ENCODE results near the gene XPNPEP2. TPM values are rescaled to one million over a fixed set of nuclear protein-coding genes. Genes with fewer than 3 reads are reported as not detected.

XPNPEP2 gene, protein sequence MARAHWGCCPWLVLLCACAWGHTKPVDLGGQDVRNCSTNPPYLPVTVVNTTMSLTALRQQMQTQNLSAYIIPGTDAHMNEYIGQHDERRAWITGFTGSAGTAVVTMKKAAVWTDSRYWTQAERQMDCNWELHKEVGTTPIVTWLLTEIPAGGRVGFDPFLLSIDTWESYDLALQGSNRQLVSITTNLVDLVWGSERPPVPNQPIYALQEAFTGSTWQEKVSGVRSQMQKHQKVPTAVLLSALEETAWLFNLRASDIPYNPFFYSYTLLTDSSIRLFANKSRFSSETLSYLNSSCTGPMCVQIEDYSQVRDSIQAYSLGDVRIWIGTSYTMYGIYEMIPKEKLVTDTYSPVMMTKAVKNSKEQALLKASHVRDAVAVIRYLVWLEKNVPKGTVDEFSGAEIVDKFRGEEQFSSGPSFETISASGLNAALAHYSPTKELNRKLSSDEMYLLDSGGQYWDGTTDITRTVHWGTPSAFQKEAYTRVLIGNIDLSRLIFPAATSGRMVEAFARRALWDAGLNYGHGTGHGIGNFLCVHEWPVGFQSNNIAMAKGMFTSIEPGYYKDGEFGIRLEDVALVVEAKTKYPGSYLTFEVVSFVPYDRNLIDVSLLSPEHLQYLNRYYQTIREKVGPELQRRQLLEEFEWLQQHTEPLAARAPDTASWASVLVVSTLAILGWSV
- polyA plus RNA-seq (2013, experiment 1 of 2), result 0.59 TPM
- 0.37 TPM for polyA plus RNA-seq (2013, experiment 2 of 2)

DNA sequence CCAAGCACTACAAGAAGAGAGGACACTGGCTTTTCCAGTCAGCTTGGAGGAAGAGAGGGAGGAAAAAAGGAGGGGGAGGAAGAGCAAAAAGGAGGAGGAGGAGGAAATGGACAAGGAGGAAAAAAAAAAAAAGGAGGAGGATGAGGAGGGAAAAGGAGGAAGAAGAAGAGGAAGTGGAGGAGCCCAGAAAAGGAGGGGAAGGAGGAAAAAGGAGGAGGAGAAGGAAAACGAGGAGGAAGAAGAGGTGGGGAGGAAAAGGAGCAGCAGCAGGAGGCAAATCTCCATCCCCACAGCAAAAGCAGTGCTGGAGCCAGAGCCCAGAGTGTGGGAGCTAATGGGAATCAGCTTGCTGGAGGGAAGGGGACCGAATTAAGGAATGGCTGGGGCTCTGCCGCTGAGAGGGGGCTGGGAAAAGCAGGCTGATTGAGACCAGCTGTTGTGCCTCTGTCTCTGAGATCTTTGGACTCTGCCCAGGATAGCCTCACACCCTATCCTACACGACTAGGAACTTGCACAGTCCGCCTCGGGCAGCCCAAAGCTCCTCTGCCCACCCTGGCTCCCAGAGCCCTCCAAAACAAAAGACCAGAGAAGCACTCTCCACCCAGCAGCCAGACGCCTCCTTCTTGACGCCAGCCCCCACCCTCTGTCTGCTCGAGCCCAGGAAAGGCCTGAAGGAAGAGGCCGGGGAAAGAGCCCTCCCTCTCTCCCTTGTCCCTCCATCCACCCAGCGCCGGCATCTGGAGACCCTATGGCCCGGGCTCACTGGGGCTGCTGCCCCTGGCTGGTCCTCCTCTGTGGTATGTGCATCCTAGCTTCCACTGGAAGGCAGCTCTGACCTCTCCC lies at the start of gene XPNPEP2:
TSS of gene XPNPEP2 (plus strand) at position 514 of the 843 bp plus-strand sequence. CDS start at position 749, 235 bp downstream.
- 18% methylated on average over 5 of the region's 13 CpGs for WGBS

DNA sequence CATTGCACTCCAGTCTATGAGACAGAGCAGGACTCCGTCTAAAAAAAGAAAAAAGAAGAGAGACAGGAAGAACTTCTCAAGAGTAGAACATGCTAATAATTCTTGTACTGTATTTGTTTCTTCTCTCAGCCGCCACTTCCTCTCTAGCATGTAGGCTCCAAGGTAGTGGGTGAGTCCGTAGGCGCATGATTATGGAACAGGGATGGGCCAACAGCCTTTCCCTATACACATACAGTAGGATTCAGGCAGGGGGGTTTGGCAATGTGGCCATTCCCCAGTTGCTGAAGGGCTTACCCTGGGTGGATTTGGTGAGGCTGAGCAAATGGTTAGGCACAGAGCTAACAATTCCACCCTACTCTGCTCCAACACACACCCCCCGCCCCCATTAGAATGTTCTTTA lies 49.0 kb upstream of the XPNPEP2 start:
- no peak overlapping the region for H3K4ac ChIP-seq (ENCODE audit: low read depth in 1 of 2, low read length in 2 of 2)
- H2BK5ac ChIP-seq (ENCODE audit: low read depth, low read length, poor library complexity, severe bottlenecking), result no peak overlapping the region
- DNase-seq, result no peak
- peak overlapping the region; percentile 28 for H2BK15ac ChIP-seq (ENCODE audit: low read depth, poor library complexity, severe bottlenecking)
- H2AK5ac ChIP-seq (ENCODE audit: low read length, severe bottlenecking), result no peak overlapping the region
- WGBS, result no CpG with 5 or more reads among the region's 5 CpGs
- no peak overlapping the region for H2AFZ ChIP-seq (ENCODE audit: low read depth, low read length)
- no peak overlapping the region for H4K8ac ChIP-seq (ENCODE audit: low read length)
- H3K27ac ChIP-seq (ENCODE audit: low read length, poor library complexity, severe bottlenecking), result no peak overlapping the region
- H3K23ac ChIP-seq (ENCODE audit: low read length in 2 of 2), result no peak overlapping the region
- H3K79me1 ChIP-seq (replicated peaks; ENCODE audit: low read length, poor library complexity, severe bottlenecking), result no peaks in the 10 kb centered on the region
- no peak overlapping the region for H3K9ac ChIP-seq (ENCODE audit: low read length)
- H4K91ac ChIP-seq (ENCODE audit: low read length), result no peak overlapping the region
- H2BK120ac ChIP-seq (ENCODE audit: low read depth, low read length), result no peak overlapping the region
- H3K4me1 ChIP-seq (ENCODE audit: control insufficient read depth, insufficient read depth, low read depth, low read length), result no peaks in the 10 kb centered on the region
- no peak overlapping the region for H3K18ac ChIP-seq (ENCODE audit: low read depth in 1 of 2, low read length in 2 of 2)
- no peaks in the 10 kb centered on the region for H3K9me3 ChIP-seq (ENCODE audit: control insufficient read depth, low read length)
- no peak overlapping the region for H3K4me3 ChIP-seq (ENCODE audit: insufficient read depth in 1 of 2, low read depth in 1 of 2, low read length in 2 of 2)
- no peak overlapping the region for H3K4me2 ChIP-seq (ENCODE audit: low read length, poor library complexity, severe bottlenecking)
- H3K36me3 ChIP-seq (ENCODE audit: control insufficient read depth in 1 of 2, insufficient read depth in 2 of 2, low read depth in 1 of 2, low read length in 2 of 2), result no peaks in the 10 kb centered on the region
- H3K27me3 ChIP-seq (ENCODE audit: control insufficient read depth in 1 of 2, insufficient read depth in 1 of 2, low read length in 2 of 2), result peaks cover 0 to 47% of the 10 kb centered on the region in 2 experiments
- H3K14ac ChIP-seq (ENCODE audit: low read length in 2 of 2), result peak overlapping the region in 1 of 2 experiments; percentile 71
- H2BK12ac ChIP-seq (ENCODE audit: low read length in 2 of 2), result no peak overlapping the region

More for the DNA sequence above, at the start of gene XPNPEP2:
- H3K23ac ChIP-seq (ENCODE audit: low read length in 2 of 2), result no peak within 1 kb of the TSS
- H2BK12ac ChIP-seq (ENCODE audit: low read length in 2 of 2), result no peak within 1 kb of the TSS
- peak within 1 kb of the TSS; percentile 50 for H4K91ac ChIP-seq (ENCODE audit: low read length)
- no peak within 1 kb of the TSS for H2BK5ac ChIP-seq (ENCODE audit: low read depth, low read length, poor library complexity, severe bottlenecking)
- H3K18ac ChIP-seq (ENCODE audit: low read depth in 1 of 2, low read length in 2 of 2), result peak within 1 kb of the TSS; percentile 21 to 43
- no peak for DNase-seq
- peak within 1 kb of the TSS; percentile 34 for H2BK120ac ChIP-seq (ENCODE audit: low read depth, low read length)
- H3K4ac ChIP-seq (ENCODE audit: low read depth in 1 of 2, low read length in 2 of 2), result peak within 1 kb of the TSS in 1 of 2 experiments; percentile 37
- peak within 1 kb of the TSS in 1 of 2 experiments; percentile 60 for H3K14ac ChIP-seq (ENCODE audit: low read length in 2 of 2)
- peak within 1 kb of the TSS; percentile 49 for H4K8ac ChIP-seq (ENCODE audit: low read length)
- H3K4me3 ChIP-seq (ENCODE audit: insufficient read depth in 1 of 2, low read depth in 1 of 2, low read length in 2 of 2), result peak within 1 kb of the TSS in 1 of 2 experiments; percentile 63
- H2AK5ac ChIP-seq (ENCODE audit: low read length, severe bottlenecking), result no peak within 1 kb of the TSS
- no peaks in the 10 kb centered on the region for H3K4me1 ChIP-seq (ENCODE audit: control insufficient read depth, insufficient read depth, low read depth, low read length)
- H3K27ac ChIP-seq (ENCODE audit: low read length, poor library complexity, severe bottlenecking), result no peak within 1 kb of the TSS
- H3K4me2 ChIP-seq (ENCODE audit: low read length, poor library complexity, severe bottlenecking), result no peak within 1 kb of the TSS
- peak within 1 kb of the TSS; percentile 77 for H3K9ac ChIP-seq (ENCODE audit: low read length)
- peaks cover 0 to 16% of the 10 kb centered on the region in 2 experiments for H3K27me3 ChIP-seq (ENCODE audit: control insufficient read depth in 1 of 2, insufficient read depth in 1 of 2, low read length in 2 of 2)
- no peaks in the 10 kb centered on the region for H3K9me3 ChIP-seq (ENCODE audit: control insufficient read depth, low read length)
- H3K79me1 ChIP-seq (replicated peaks; ENCODE audit: low read length, poor library complexity, severe bottlenecking), result no peaks in the 10 kb centered on the region
- H2BK15ac ChIP-seq (ENCODE audit: low read depth, poor library complexity, severe bottlenecking), result no peak within 1 kb of the TSS
- H2AFZ ChIP-seq (ENCODE audit: low read depth, low read length), result peak within 1 kb of the TSS; percentile 86
- H3K36me3 ChIP-seq (ENCODE audit: control insufficient read depth in 1 of 2, insufficient read depth in 2 of 2, low read depth in 1 of 2, low read length in 2 of 2), result no peaks in the 10 kb centered on the region

DNA sequence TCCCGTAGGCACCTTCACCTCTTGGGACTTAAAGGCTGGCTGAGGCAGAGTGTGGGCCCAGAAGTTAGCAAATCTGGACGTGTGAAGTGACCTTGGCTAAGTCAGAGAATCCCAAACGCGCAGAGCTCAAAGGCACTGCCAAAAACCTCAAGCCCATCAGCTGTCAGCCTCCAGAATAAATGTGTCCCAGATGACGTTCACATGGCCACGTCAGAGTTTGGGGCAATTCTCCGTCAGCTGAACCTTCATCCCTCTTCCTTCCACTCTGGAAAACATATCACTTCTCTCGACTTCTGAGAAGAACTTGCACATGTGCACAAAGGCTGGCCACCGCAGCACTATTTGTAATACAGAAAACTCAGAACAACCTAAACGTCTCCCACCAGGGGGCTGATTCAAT lies 48.3 kb upstream of the XPNPEP2 start:
- WGBS, result 89% methylated on average over 8 of the region's 10 CpGs

More for the DNA sequence above, 48.3 kb upstream of the XPNPEP2 start:
- no peaks in the 10 kb centered on the region for H3K4me1 ChIP-seq (ENCODE audit: control insufficient read depth, insufficient read depth, low read depth, low read length)
- H2AK5ac ChIP-seq (ENCODE audit: low read length, severe bottlenecking), result no peak overlapping the region
- no peak for DNase-seq
- no peak overlapping the region for H2BK5ac ChIP-seq (ENCODE audit: low read depth, low read length, poor library complexity, severe bottlenecking)
- H3K18ac ChIP-seq (ENCODE audit: low read depth in 1 of 2, low read length in 2 of 2), result no peak overlapping the region
- no peak overlapping the region for H3K4me3 ChIP-seq (ENCODE audit: insufficient read depth in 1 of 2, low read depth in 1 of 2, low read length in 2 of 2)
- peaks cover 0 to 51% of the 10 kb centered on the region in 2 experiments for H3K27me3 ChIP-seq (ENCODE audit: control insufficient read depth in 1 of 2, insufficient read depth in 1 of 2, low read length in 2 of 2)
- no peak overlapping the region for H3K14ac ChIP-seq (ENCODE audit: low read length in 2 of 2)
- H3K36me3 ChIP-seq (ENCODE audit: control insufficient read depth in 1 of 2, insufficient read depth in 2 of 2, low read depth in 1 of 2, low read length in 2 of 2), result no peaks in the 10 kb centered on the region
- H3K79me1 ChIP-seq (replicated peaks; ENCODE audit: low read length, poor library complexity, severe bottlenecking), result no peaks in the 10 kb centered on the region
- H3K4me2 ChIP-seq (ENCODE audit: low read length, poor library complexity, severe bottlenecking), result no peak overlapping the region
- no peaks in the 10 kb centered on the region for H3K9me3 ChIP-seq (ENCODE audit: control insufficient read depth, low read length)
- no peak overlapping the region for H3K23ac ChIP-seq (ENCODE audit: low read length in 2 of 2)
- H2BK120ac ChIP-seq (ENCODE audit: low read depth, low read length), result no peak overlapping the region
- H3K4ac ChIP-seq (ENCODE audit: low read depth in 1 of 2, low read length in 2 of 2), result no peak overlapping the region
- H3K27ac ChIP-seq (ENCODE audit: low read length, poor library complexity, severe bottlenecking), result no peak overlapping the region
- H2AFZ ChIP-seq (ENCODE audit: low read depth, low read length), result no peak overlapping the region
- H2BK15ac ChIP-seq (ENCODE audit: low read depth, poor library complexity, severe bottlenecking), result no peak overlapping the region
- no peak overlapping the region for H3K9ac ChIP-seq (ENCODE audit: low read length)
- H2BK12ac ChIP-seq (ENCODE audit: low read length in 2 of 2), result no peak overlapping the region
- no peak overlapping the region for H4K8ac ChIP-seq (ENCODE audit: low read length)
- H4K91ac ChIP-seq (ENCODE audit: low read length), result no peak overlapping the region
